Measurements from ENCODE around the gene PNLIPRP3.

GRCh38 chr10:116469437-116469836 is 41.8 kb downstream of the PNLIPRP3 start:
- TF ChIP-seq, protein P1, sequence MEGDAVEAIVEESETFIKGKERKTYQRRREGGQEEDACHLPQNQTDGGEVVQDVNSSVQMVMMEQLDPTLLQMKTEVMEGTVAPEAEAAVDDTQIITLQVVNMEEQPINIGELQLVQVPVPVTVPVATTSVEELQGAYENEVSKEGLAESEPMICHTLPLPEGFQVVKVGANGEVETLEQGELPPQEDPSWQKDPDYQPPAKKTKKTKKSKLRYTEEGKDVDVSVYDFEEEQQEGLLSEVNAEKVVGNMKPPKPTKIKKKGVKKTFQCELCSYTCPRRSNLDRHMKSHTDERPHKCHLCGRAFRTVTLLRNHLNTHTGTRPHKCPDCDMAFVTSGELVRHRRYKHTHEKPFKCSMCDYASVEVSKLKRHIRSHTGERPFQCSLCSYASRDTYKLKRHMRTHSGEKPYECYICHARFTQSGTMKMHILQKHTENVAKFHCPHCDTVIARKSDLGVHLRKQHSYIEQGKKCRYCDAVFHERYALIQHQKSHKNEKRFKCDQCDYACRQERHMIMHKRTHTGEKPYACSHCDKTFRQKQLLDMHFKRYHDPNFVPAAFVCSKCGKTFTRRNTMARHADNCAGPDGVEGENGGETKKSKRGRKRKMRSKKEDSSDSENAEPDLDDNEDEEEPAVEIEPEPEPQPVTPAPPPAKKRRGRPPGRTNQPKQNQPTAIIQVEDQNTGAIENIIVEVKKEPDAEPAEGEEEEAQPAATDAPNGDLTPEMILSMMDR (IDR thresholded peaks at IDR 0.05): no peak
- no peak for TF ChIP-seq ZFX (IDR thresholded peaks at IDR 0.05; ENCODE audit: borderline replicate concordance)
